ENCODE data around the gene AIFM3. TPM values are rescaled to one million over a fixed set of nuclear protein-coding genes. Genes with fewer than 3 reads are reported as not detected.
"Not testable (repeated sequence)": the region's sequence is repeated elsewhere in the genome, so short reads cannot be mapped to it uniquely, and the experiment has no call there.

The AIFM3 gene
- total RNA-seq, 2 experiments from 2014 or later = 0.14 TPM; not detected in 1

- H3K9me3 Mint-ChIP-seq = no peaks in the 10 kb centered on the region
- peaks cover 50% of the 10 kb centered on the region for H3K27me3 Mint-ChIP-seq
- H3K4me3 Mint-ChIP-seq = no peak overlapping the region
Observed at GRCh38 chr22:20959578-20960461, 7.2 kb upstream of the AIFM3 start.

GRCh38 chr22:20960609-20961008 lies 6.4 kb upstream of the AIFM3 start:
- Mint-ChIP-seq H3K27me3 (peaks cover 50% of the 10 kb centered on the region), H3K4me1 (peaks cover 20% of the 10 kb centered on the region), H3K36me3 (no peaks in the 10 kb centered on the region), H3K27ac (no peak overlapping the region), H3K9me3 (no peaks in the 10 kb centered on the region), H3K4me3 (no peak overlapping the region)
- DNase-seq = no peak

More at GRCh38 chr22:20959578-20960461, 7.2 kb upstream of the AIFM3 start:
- peaks cover 20% of the 10 kb centered on the region for H3K4me1 Mint-ChIP-seq
- DNase-seq = no peak
- H3K36me3 Mint-ChIP-seq = no peaks in the 10 kb centered on the region
- no peak overlapping the region for H3K27ac Mint-ChIP-seq

GRCh38 chr22:20962491-20962945 lies 4.5 kb upstream of the AIFM3 start:
- Mint-ChIP-seq H3K27me3 (peaks cover 39% of the 10 kb centered on the region), H3K36me3 (no peaks in the 10 kb centered on the region), H3K4me1 (peaks cover 17% of the 10 kb centered on the region), H3K9me3 (no peaks in the 10 kb centered on the region), H3K27ac (no peak overlapping the region), H3K4me3 (no peak overlapping the region)
- no peak for DNase-seq

- Mint-ChIP-seq H3K27ac (no peak overlapping the region), H3K4me3 (no peak overlapping the region), H3K4me1 (peaks cover 13% of the 10 kb centered on the region), H3K36me3 (no peaks in the 10 kb centered on the region), H3K27me3 (peaks cover 30% of the 10 kb centered on the region), H3K9me3 (no peaks in the 10 kb centered on the region)
- DNase-seq = no peak
Observed at GRCh38 chr22:20963201-20964052, 3.6 kb upstream of the AIFM3 start.

GRCh38 chr22:20964090-20964798 lies 2.8 kb upstream of the AIFM3 start:
- Mint-ChIP-seq H3K4me3 (peak overlapping the region; percentile 75), H3K36me3 (no peaks in the 10 kb centered on the region), H3K27me3 (peaks cover 24% of the 10 kb centered on the region), H3K4me1 (peaks cover 13% of the 10 kb centered on the region), H3K9me3 (no peaks in the 10 kb centered on the region), H3K27ac (no peak overlapping the region)
- no peak for DNase-seq

GRCh38 chr22:20964799-20965103 lies 2.3 kb upstream of the AIFM3 start:
- no peak for DNase-seq
- no peaks in the 10 kb centered on the region for H3K36me3 Mint-ChIP-seq
- H3K9me3 Mint-ChIP-seq = no peaks in the 10 kb centered on the region
- H3K27ac Mint-ChIP-seq = no peak overlapping the region
- H3K4me1 Mint-ChIP-seq = peaks cover 13% of the 10 kb centered on the region
- H3K27me3 Mint-ChIP-seq = peaks cover 22% of the 10 kb centered on the region
- peak overlapping the region; percentile 75 for H3K4me3 Mint-ChIP-seq

- H3K27ac Mint-ChIP-seq = no peak overlapping the region
- no peak for DNase-seq
- H3K4me3 Mint-ChIP-seq = peak overlapping the region; percentile 43
Observed at GRCh38 chr22:20965104-20965887, 1.8 kb upstream of the AIFM3 start.

GRCh38 chr22:20965888-20966855 lies 883 bp upstream of the AIFM3 start:
- no peak overlapping the region for H3K27ac Mint-ChIP-seq
- H3K36me3 Mint-ChIP-seq = no peaks in the 10 kb centered on the region
- no peak for DNase-seq
- H3K4me3 Mint-ChIP-seq = no peak overlapping the region
- no peaks in the 10 kb centered on the region for H3K9me3 Mint-ChIP-seq
- H3K4me1 Mint-ChIP-seq = peaks cover 13% of the 10 kb centered on the region
- H3K27me3 Mint-ChIP-seq = peaks cover 12% of the 10 kb centered on the region

More at GRCh38 chr22:20965104-20965887, 1.8 kb upstream of the AIFM3 start:
- Mint-ChIP-seq H3K27me3 (peaks cover 17% of the 10 kb centered on the region), H3K4me1 (peaks cover 13% of the 10 kb centered on the region), H3K9me3 (no peaks in the 10 kb centered on the region), H3K36me3 (no peaks in the 10 kb centered on the region)

GRCh38 chr22:20967697-20968211 lies 699 bp downstream of the AIFM3 start:
- H3K9me3 Mint-ChIP-seq = no peaks in the 10 kb centered on the region
- peaks cover 12% of the 10 kb centered on the region for H3K27me3 Mint-ChIP-seq
- no peak overlapping the region for H3K4me3 Mint-ChIP-seq
- DNase-seq = no peak
- peaks cover 8% of the 10 kb centered on the region for H3K4me1 Mint-ChIP-seq
- H3K27ac Mint-ChIP-seq = no peak overlapping the region
- H3K36me3 Mint-ChIP-seq = no peaks in the 10 kb centered on the region

GRCh38 chr22:20968281-20968977 lies 1.4 kb downstream of the AIFM3 start:
- H3K27me3 Mint-ChIP-seq = peaks cover 6% of the 10 kb centered on the region
- no peak overlapping the region for H3K4me3 Mint-ChIP-seq
- H3K36me3 Mint-ChIP-seq = no peaks in the 10 kb centered on the region
- no peak for DNase-seq
- H3K4me1 Mint-ChIP-seq = peaks cover 8% of the 10 kb centered on the region
- no peak overlapping the region for H3K27ac Mint-ChIP-seq
- H3K9me3 Mint-ChIP-seq = no peaks in the 10 kb centered on the region

- no peak overlapping the region for H3K27ac Mint-ChIP-seq
Observed at GRCh38 chr22:20970939-20971657, 4.0 kb downstream of the AIFM3 start.

GRCh38 chr22:20972014-20972694 lies 5.1 kb downstream of the AIFM3 start:
- H3K4me1 Mint-ChIP-seq, DNase-seq, H3K4me3 Mint-ChIP-seq, H3K27ac Mint-ChIP-seq, H3K27me3 Mint-ChIP-seq, H3K9me3 Mint-ChIP-seq, H3K36me3 Mint-ChIP-seq: not testable (repeated sequence)

More at GRCh38 chr22:20970939-20971657, 4.0 kb downstream of the AIFM3 start:
- DNase-seq = no peak
- no peaks in the 10 kb centered on the region for H3K9me3 Mint-ChIP-seq
- no peak overlapping the region for H3K4me3 Mint-ChIP-seq
- H3K4me1 Mint-ChIP-seq = no peaks in the 10 kb centered on the region
- H3K27me3 Mint-ChIP-seq = no peaks in the 10 kb centered on the region
- no peaks in the 10 kb centered on the region for H3K36me3 Mint-ChIP-seq

Measured in activated naive CD8-positive, alpha-beta T cell treated with anti-CD3 and anti-CD28 coated beads for 36 hours (primary cell).